Upper lobe of left lung (tissue), 6 donors: ENCODE data around the gene SNX17. TPM values are rescaled to one million over a fixed set of nuclear protein-coding genes. Genes with fewer than 3 reads are reported as not detected.

Source experiments
- total RNA-seq, 6 donors: library from RNA; depleted of rRNA in 4 of 6; stranded (reverse); fragments of >200 nt in 4 of 6; gene quantifications; one replicate each; pipeline versions ENCODE4 v1.1.0 to v1.2.1, GENCODE V29; 2016 to 2021
- donor health status: DM: no; HTN: no; CAD: no; lungs with moderate emphysema.
- donor health status: DM: no; HTN: yes; CAD: no; lungs with severe emphysema.

The SNX17 gene
- total RNA-seq, 6 donors from 2014 or later, result 69.1 to 142 (median 113) TPM

Other genes with a start within 250 kb of the SNX17 start
- gene ABHD1, start 246.8 kb upstream of the SNX17 start, total RNA-seq, result under 1 TPM in 3 of 6 donors, not detected in 3; 0.10 to 0.30 (median 0.11) TPM
- 100 to 1,000 TPM in 1 of 6 donors, 10 to 100 TPM in 5; 45.7 to 102 (median 66.0) TPM for gene PREB, start 236.0 kb upstream of the SNX17 start, total RNA-seq
- not detected for gene PRR30, start 231.2 kb upstream of the SNX17 start, total RNA-seq
- under 1 TPM in 2 of 6 donors, not detected in 4; 0.13 to 0.20 TPM for gene TCF23, start 221.6 kb upstream of the SNX17 start, total RNA-seq
- 100 to 1,000 TPM in 4 of 6 donors, 10 to 100 TPM in 2; 53.4 to 126 (median 112) TPM for gene ATRAID, start 158.6 kb upstream of the SNX17 start, total RNA-seq
- 10 to 100 TPM; 13.6 to 29.6 (median 21.0) TPM for gene SLC5A6, start 158.3 kb upstream of the SNX17 start, total RNA-seq
- 10 to 100 TPM; 19.8 to 66.0 (median 33.5) TPM for gene CAD, start 153.2 kb upstream of the SNX17 start, total RNA-seq
- 1 to 10 TPM in 4 of 6 donors, under 1 TPM in 2; 0.20 to 2.3 (median 1.2) TPM for gene SLC30A3, start 107.6 kb upstream of the SNX17 start, total RNA-seq
- not detected for gene DNAJC5G, start 95.2 kb upstream of the SNX17 start, total RNA-seq
- under 1 TPM in 1 of 6 donors, not detected in 5; 0.49 TPM for gene TRIM54, start 88.2 kb upstream of the SNX17 start, total RNA-seq
- gene UCN, start 62.2 kb upstream of the SNX17 start, total RNA-seq, result 10 to 100 TPM in 2 of 6 donors, 1 to 10 TPM in 4; 2.6 to 81.7 (median 4.6) TPM
- gene MPV17, start 47.5 kb upstream of the SNX17 start, total RNA-seq, result 10 to 100 TPM; 51.2 to 99.3 (median 75.9) TPM
- gene GTF3C2, start 13.9 kb upstream of the SNX17 start, total RNA-seq, result 100 to 1,000 TPM in 1 of 6 donors, 10 to 100 TPM in 5; 43.9 to 104 (median 48.9) TPM
- gene EIF2B4, start 278 bp upstream of the SNX17 start, total RNA-seq, result 10 to 100 TPM; 24.8 to 48.2 (median 29.8) TPM
- gene ZNF513, start 10.1 kb downstream of the SNX17 start, total RNA-seq, result 10 to 100 TPM in 5 of 6 donors, 1 to 10 TPM in 1; 9.3 to 31.4 (median 18.0) TPM
- 10 to 100 TPM; 39.8 to 60.6 (median 55.3) TPM for gene PPM1G, start 39.0 kb downstream of the SNX17 start, total RNA-seq
- 10 to 100 TPM; 46.5 to 81.5 (median 62.5) TPM for gene NRBP1, start 58.0 kb downstream of the SNX17 start, total RNA-seq
- 10 to 100 TPM; 13.8 to 39.7 (median 31.0) TPM for gene KRTCAP3, start 71.8 kb downstream of the SNX17 start, total RNA-seq
- 10 to 100 TPM; 24.3 to 80.6 (median 29.8) TPM for gene IFT172, start 119.1 kb downstream of the SNX17 start, total RNA-seq
- gene FNDC4, start 124.6 kb downstream of the SNX17 start, total RNA-seq, result 1 to 10 TPM in 5 of 6 donors, not detected in 1; 1.1 to 4.6 (median 2.6) TPM
- under 1 TPM in 2 of 6 donors, not detected in 4; 0.24 to 0.83 TPM for gene GCKR, start 126.2 kb downstream of the SNX17 start, total RNA-seq
- 10 to 100 TPM; 19.5 to 74.4 (median 26.4) TPM for gene ZNF512, start 212.4 kb downstream of the SNX17 start, total RNA-seq